ENCODE measurements around the gene GPR3. TPM values are rescaled to one million over a fixed set of nuclear protein-coding genes. Genes with fewer than 3 reads are reported as not detected.

GPR3 gene
- total and polyA plus RNA-seq, 2 of the 8 experiments (the other 6 are each of a cell fraction or from before 2014, with no cell fraction given), result 9.9 to 26.5 TPM

DNA sequence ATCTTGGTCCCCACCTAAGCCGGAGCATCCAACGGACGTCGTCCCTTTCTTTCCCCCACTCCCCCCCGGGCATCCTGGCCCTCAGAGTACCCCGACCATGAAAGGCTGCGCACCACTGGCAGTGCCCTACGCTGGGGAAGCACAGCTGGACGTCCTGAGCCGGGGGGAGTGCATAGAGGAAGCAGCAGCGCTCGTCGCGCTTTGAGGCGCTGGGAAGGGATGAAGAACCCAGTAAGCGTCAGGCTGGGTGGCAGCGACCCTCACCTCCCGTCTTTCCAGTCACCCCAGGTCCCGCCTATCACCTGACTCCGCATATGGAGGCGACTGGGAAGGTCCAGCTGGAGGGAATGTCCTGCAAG, 31.4 kb upstream of the GPR3 start (continued):
- TF ChIP-seq, protein P1, sequence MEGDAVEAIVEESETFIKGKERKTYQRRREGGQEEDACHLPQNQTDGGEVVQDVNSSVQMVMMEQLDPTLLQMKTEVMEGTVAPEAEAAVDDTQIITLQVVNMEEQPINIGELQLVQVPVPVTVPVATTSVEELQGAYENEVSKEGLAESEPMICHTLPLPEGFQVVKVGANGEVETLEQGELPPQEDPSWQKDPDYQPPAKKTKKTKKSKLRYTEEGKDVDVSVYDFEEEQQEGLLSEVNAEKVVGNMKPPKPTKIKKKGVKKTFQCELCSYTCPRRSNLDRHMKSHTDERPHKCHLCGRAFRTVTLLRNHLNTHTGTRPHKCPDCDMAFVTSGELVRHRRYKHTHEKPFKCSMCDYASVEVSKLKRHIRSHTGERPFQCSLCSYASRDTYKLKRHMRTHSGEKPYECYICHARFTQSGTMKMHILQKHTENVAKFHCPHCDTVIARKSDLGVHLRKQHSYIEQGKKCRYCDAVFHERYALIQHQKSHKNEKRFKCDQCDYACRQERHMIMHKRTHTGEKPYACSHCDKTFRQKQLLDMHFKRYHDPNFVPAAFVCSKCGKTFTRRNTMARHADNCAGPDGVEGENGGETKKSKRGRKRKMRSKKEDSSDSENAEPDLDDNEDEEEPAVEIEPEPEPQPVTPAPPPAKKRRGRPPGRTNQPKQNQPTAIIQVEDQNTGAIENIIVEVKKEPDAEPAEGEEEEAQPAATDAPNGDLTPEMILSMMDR (IDR thresholded peaks at IDR 0.05; ENCODE audit: control extremely low read depth in 1 of 3, insufficient read depth in 1 of 3, low read depth in 1 of 3, low read length in 3 of 3), result no peak
- TF ChIP-seq CHD2 (IDR thresholded peaks at IDR 0.05; ENCODE audit: low read length) (no peak), SIN3A (conservative IDR thresholded peaks at IDR 0.05 in 1 of 2, IDR thresholded peaks at IDR 0.05 in 1 of 2; ENCODE audit: low read depth in 1 of 2, low read length in 2 of 2) (no peak)

Data from H1 (cell line).